Stimulated activated CD4-positive, alpha-beta T cell treated with anti-CD3 and anti-CD28 coated beads, Interleukin-15, amount 100 ng/mL, for 1 hour (primary cell): ENCODE results near the gene ZNF22.

Experiments
- DNase-seq, 2 donors: peaks; one replicate each; pipeline ENCODE4 v3.0.0-alpha.2; 2020; ENCODE audit warnings: low read depth in 1 of 2, low spot score in 1 of 2

ZNF22 gene

DNA sequence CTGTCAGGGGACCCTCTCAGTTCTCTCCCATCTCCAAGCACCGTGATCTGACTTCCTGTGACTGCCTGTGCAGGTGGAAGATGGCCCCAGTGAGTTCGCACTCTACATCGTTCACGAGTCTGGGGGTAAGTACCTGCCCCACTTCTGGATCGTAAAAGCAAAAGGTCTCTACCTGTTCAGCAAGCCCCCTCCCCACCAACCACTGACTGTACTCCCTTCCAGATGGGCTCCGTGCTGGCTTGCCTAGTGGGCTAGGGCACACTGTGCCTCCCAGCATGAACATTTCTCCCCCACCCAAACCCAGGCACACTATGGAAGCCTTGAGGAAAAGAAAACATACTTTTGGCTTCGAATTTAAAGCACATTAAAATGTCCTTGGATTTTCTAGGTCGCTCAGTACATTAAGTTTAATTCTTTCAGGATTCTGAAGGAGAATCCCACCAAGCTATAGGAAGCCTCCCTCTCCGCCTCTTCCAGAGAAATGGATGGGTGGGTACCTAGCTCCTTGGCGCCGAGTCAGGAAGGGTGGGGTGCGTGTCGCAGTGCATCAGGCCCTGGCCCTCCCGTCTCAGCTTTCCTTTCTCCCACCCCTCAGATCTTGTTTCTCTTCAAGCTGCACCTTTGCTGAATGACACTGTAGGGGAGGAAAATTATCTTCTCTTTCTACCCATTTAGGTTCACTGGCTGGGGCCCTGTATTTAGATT, 11.0 kb upstream of the ZNF22 start:
- no peak for DNase-seq

DNA sequence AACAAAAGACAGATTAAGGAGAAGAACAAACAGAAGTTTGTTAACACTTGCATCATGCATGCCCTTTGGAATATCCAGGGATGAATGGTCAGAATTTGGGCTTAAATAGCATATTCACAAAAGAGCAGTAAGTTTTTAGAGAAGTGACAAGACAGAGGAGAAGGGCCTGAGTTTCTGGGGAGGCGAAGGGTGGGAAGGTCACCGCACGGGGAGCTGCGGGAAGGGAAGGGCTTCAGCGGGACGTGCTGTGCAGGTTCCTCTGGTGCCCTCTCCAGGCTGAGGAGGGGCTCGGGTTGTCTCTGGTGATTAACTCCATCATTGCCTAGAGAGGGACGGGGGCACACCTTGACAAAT, 10.4 kb upstream of the ZNF22 start:
- DNase-seq, result no peak

DNA sequence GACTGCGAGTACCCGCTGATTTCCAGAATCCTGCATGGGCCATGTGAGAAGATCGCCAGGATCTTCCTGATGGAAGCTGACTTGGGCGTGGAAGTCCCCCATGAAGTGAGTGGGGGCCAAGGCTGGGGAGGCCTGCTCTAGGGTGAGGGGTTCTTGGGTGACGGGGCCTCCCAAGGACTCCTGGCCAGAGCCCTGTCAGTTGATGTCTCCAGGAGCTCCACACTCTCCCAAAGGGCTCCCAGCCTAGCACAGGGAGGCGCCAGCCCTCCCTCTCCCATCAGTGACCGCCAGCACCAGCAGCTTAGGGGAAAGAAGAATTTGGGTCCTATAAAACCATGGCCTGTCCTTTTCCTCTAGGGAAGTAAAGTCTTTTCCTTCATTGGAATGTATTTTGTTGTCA, 9.8 kb upstream of the ZNF22 start:
- DNase-seq, result no peak

DNA sequence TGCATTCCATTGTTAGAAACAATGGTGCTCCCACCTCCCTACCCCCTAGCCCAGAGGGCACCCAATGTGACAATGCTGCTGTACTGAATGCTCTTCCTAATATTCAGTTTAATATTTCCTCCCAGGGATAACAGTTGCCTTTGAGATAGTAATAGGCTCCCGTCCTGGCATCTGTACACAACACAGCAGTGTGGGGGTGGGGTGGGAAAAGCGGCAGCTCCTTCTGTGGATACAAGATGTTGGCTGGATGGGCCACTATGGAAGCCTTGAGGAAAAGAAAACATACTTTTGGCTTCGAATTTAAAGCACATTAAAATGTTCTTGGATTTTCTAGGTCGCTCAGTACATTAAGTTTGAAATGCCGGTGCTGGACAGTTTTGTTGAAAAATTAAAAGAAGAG, 9.2 kb upstream of the ZNF22 start:
- DNase-seq, result no peak

DNA sequence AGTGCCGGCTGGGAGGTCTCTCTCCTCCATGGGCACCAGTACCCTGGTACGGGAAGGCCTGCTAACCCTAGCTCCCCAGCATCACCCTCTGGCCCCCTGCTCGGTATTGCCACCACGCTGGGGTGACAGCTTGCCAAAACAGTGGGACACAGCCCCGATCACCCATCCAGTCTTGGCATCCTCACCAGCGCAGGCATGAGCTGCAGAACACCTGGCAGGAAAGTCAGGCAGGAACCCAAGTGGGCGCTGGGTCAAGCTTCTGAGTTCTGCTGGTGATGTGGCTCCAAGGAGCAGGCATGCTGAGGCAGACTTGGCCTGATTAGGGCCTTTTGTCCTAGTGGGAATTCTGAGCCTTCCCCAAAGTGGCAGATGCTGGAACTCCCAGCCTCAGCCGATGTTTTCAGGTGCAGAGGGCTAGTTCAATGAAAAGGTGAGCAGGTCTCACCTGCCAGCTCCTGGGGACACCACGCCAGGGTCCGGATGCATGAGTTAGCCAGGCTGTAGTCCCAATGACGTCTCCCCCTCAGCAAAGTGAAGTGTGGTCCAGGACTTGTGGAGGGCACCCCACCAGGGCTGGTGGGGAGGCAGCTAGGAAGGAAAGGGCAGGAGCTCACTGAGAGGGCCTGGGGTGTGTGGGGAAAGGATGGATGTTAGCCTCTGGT, 8.5 kb upstream of the ZNF22 start:
- DNase-seq, result no peak

DNA sequence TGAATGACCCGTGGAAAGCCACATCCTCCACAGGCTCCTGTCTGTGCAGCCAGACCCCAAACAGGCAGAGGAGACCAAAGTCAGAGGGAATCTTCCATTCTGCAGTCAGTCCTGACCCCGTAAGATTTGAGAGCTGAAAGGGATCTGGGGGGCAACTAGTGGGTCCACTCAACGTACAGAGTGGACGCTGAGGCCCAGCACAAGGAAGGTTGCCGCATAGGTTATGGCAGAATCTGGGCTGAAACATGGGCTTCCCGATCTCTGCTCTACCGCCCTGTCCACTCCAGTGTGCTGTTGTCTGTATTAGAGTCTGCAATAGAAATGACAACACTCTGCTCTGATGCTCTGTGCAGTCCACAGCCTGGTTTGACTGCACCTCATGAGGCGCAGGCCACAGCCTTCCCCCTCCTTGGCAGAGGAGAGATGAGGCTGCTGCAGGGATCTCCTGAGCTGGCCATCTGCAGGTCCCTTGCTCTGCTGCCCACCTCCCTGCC, 7.9 kb upstream of the ZNF22 start:
- DNase-seq, result no peak

DNA sequence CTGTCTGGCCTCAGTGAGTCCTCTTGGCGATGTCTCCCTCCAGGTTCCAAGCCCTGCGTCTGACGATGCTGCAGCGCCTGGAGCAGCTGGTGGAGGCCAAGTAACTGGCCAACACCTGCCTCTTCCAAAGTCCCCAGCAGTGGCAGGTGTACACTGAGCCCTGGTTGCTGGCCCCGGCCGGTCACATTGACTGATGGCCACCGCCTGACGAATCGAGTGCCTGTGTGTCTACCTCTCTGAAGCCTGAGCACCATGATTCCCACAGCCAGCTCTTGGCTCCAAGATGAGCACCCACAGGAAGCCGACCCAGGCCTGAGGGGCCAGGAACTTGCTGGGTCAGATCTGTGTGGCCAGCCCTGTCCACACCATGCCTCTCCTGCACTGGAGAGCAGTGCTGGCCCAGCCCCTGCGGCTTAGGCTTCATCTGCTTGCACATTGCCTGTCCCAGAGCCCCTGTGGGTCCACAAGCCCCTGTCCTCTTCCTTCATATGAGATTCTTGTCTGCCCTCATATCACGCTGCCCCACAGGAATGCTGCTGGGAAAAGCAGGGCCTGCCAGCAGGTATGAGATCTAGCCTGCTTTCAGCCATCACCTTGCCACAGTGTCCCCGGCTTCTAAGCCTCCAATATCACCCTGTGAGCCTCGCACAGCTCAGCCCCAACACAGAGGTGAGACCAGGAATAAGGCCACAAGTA, 7.3 kb upstream of the ZNF22 start:
- no peak for DNase-seq

DNA sequence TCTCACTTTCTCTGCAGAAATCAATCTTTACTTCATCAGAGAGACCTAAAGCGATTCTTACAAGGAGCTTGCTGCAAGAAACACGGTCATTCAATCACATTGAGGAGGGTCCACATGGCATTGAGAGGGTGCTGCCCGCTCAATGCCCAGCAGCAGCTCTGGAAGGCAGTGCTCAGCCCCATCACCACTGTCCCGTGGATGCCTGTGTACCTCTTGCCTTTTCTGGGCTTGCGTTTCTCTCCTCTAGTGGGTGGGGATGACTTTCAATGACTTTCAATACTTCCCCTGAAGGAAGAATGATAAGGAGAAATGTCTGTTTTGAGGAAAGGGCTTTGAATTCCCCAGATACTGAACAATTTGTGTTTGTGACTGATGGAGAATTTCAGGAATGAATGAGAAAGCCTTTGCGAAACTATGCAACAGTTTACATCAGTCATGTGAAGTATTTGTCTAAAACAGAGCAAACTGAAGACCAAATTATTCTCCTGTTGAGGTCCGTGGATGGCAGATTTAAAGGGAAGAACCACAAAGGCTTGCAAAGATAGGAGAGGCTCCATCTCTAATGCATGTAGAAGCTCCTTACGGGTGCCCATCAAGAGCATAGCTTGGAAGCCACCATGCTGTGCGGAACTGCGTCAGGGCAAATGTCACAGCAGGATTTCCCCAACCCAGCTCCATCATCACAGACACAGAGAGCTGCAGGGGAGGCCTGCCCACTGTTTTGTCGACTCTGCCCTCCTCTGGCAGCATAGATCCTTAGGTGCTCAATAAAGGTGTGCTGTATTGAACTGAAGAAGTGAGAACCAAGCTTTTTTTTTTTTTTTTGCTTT, 6.6 kb upstream of the ZNF22 start:
- no peak for DNase-seq

DNA sequence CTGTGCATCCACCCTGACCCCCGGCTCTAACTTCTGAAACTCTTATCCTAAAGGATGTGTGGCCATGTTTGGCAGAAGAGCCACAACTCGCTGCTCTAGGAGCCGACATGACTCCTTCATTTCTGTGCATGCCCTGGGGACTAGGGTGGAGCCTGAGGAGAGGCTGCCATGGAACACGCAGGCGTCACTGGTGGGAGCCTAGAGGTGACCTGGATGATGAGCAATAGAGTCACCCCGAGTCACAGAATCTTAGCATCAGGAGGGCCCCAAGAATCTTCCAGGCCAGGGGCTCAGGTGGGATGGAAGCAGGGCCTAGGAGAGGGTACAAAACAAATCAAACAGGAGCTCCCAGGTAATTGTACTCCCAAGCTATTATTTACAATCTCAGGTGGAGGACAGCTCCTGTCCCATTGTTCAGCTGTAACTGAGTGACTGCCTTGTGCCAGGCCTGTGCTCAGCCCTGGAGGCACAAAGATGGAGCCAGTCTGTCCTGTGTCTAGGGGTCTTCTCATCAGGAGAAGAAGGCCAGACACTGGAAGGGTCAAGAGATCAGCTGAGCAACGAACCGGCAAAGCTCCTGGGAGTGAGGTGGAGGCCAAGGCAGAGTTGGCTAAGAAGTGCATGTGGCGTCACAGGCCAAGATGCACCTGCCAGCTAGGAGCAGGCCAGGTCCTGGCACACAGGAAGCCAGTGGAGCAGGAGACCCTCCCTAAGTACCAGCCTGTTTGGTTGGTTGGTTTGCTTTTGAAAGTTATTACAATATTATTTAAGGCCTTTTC, 5.8 kb upstream of the ZNF22 start:
- no peak for DNase-seq

DNA sequence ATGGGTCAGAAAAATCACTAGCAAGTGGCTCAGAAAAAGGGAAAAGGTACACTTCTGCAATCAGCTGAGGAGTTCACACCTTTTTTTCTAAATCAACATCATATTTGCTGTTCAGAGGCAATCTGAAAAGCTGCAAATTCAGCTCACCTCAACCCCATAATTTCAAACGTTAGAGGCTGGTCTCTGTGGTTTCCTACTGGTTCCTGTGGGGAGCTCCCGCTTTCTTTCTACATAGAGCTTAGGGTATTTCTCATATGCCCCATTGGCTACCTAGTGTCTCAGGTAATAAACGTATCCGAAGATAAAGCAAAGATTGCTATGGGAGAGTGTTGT, 5.2 kb upstream of the ZNF22 start:
- no peak for DNase-seq

DNA sequence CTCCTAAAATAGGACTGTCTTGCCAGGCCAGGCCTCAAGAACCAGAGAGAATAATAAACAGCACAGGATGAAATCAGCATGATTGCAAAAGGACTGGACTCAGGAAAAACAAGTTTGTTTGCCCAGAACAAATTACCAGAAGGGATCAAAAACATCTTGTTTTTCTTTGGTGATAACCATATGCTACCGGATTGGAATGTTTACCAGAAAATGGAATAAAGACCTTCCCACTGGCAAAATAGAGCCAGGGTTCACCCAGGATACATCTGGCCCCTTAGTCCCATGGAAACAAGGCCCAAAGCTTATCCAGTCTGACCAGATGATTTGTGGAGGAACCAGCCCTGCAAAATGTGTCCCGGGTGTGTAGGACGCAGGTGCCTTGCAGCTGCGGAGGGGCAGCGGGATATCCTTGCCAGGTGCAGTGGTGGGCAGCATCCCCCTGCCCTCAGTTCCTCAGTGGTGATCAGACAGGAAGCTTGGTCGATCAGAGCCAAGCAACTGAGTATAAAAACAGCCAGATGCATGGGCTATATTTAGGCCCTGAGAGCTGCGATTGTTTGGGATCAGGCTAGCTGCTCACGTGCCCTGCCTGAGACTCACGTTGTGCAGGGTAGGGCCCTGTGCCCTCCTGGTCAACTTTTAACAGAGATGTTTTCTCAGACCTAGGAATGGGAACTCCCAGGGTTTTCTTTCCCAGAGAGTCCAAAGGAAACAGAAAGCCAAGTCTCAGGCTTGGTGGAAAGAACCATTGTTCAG, 4.6 kb upstream of the ZNF22 start:
- DNase-seq, result no peak

DNA sequence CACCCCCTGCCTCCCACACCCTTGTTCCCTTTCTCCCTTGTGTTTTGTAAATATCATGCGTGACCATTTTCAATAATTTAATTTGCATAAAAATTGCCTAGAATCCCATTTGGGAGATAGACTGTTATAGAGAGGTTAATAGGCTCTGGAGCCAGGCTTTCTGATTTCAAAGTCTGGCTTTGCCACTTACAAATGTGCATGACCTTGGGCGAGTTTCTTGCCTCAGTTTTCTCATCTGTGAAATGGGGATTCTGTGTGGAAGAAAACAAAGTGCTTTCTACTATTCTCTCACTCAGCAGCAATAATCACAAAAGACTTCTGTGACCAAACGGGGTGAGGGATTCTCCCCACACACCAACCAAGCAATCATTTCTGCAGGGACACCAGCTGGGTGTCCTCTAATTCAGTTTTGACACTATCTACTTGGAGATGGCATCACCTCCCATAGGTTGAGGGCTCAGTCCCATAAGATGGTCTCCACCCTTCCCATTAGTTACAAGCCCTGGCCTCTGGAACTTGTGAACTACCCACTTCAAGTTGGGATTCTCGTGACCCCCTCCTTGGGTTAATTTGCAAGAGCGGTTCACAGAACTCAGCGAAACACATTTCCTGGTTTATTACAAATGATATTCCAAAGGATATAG, 3.5 kb upstream of the ZNF22 start:
- DNase-seq, result no peak

DNA sequence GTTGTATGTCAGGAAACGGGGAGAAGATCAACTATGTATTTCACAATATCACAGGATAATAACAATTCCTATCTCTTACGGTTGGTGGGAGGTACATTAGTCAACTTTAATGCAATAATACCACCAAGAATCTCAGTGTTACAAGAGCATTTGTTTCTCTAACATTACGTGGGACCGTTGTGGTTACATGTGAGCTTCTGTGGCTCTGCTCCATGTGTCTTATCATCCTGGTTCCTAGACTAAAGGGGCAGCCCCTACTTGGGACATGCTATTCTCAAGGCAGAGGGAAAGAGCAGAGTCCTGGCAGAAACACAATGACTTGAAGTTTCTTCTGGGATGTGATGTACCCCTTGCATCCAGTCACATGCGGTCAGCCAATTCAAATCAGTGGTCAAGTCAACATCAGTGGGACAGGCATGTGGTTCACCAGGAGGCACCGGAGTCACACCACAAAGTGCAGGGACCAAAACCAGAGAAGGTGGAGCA, 2.5 kb upstream of the ZNF22 start:
- DNase-seq, result no peak

DNA sequence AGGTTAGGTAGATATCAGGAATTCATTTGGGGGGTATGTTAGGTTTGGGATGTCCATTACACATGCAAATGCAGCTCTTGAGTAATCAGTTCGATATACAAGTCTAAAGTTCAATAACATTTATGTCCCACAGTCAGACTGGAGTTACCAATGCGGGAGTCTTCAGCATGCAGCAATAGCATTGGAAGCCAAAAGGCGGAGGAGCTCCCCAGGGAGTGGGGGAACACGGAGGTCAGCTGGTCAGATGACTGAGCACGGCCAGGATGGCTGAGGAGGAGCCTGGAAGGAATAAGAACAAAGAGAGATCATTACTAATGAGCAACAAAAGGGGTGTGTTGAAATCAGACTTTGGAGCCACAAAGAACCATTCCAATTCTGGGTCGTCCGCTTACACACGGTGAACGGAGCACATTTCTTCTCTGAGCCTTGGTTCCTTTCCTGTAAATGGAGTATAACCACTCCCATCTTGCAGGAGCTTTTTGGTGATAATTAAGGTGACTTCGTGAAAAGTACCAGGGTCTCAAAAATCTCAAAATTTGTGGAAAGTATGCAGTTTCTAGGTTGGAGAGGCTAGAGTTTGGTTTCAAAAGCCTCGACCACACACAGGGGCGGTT, 478 bp upstream of the ZNF22 start:
- DNase-seq, result no peak

DNA sequence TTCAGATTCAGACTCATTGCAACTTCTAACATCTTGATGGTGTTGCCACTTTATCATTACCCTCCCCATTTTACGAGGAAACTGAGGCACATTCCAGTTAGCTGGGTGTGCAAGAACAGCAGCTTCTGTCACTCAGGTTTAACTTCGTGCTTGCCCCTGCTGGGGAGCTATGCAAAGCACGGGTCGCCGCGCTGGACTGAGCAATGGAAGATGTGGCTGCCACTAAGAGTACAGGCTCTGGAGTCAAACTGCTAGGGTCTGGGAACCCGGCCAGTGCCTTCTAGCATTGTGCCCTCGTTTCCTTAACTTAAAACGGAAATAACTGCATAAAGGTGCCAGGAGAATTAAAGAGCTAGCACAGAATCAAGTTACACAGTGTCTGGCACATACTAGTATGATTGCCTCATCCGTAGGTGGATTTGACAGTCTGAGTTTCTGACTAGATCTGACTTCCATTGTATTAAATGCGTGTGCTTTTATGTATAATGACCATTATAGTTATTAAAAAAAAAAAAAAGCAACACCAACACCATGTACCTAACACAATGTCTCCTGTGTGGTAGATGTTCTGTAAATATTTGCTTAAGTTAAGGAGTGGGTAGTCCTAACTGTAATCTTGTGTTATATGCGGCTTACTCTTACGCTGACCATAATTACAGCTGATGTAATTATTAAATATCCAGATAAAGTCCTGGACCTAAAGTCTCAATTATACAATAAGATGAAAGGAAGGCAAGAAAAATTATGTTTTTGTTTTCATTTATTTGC, 842 bp downstream of the ZNF22 start:
- peak in 1 of 2 donors; percentile 18 for DNase-seq

DNA sequence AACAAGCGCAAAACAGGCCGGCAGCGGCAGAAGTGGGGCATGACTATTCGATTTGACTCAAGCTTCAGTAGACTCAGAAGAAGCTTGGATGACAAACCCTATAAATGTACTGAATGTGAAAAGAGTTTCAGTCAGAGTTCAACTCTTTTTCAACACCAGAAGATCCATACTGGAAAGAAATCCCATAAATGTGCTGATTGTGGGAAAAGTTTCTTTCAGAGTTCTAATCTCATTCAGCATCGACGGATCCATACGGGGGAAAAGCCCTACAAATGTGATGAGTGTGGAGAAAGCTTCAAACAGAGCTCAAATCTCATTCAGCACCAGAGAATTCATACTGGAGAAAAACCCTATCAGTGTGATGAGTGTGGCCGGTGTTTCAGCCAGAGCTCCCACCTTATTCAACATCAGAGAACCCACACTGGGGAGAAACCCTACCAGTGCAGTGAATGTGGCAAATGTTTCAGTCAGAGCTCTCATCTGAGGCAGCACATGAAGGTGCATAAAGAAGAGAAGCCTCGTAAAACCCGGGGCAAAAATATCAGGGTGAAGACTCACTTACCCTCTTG, 2.8 kb downstream of the ZNF22 start:
- DNase-seq, result no peak

DNA sequence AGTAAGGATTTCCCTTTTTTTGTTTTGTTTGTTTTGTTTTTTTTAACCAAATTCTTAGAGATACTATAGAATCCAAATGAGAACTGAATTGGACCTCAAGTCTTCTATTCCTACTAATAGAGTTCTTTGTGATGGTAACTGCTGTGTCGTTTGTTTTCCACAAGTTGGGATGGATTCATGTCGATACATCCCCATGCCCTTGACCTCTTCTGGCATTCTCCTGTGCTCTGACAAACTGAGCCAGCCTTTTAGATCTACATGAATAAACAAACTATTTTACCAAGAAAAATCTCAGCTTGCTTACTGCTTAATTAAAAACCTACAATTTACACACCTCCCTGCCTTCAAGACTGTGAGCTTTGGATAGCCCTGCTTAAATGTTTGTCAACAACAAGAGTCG, 3.9 kb downstream of the ZNF22 start:
- no peak for DNase-seq

DNA sequence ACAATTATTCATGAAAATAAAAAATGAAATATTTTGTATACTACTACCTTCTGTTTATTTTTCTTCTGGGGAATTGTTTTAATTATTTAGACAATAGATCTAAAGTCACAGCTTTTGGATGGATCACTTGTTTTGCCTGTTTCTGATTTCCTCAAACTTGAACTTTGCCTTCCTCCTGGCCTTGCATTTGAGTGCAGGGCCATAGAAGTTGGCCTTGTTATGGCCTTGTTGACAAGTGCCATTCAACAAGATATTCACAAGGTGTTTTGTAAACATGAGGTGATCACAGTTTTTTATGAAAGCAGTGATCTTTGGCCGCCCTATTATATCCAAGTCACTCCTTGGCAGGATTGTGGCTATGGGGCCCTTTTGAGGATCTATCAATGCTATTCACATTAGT, 4.6 kb downstream of the ZNF22 start:
- DNase-seq, result no peak
